ENCODE data around the gene DPP4.

The DPP4 gene

GRCh38 chr2:162073888-162074631 lies at the start of gene DPP4:
Gene DPP4 (minus strand): TSS chr2:162074215. CDS start chr2:162073981, 234 bp downstream.
- DNase-seq (ENCODE audit: low read depth in 3 of 3) = peak; percentile 20 to 31 (median 22)

DNA sequence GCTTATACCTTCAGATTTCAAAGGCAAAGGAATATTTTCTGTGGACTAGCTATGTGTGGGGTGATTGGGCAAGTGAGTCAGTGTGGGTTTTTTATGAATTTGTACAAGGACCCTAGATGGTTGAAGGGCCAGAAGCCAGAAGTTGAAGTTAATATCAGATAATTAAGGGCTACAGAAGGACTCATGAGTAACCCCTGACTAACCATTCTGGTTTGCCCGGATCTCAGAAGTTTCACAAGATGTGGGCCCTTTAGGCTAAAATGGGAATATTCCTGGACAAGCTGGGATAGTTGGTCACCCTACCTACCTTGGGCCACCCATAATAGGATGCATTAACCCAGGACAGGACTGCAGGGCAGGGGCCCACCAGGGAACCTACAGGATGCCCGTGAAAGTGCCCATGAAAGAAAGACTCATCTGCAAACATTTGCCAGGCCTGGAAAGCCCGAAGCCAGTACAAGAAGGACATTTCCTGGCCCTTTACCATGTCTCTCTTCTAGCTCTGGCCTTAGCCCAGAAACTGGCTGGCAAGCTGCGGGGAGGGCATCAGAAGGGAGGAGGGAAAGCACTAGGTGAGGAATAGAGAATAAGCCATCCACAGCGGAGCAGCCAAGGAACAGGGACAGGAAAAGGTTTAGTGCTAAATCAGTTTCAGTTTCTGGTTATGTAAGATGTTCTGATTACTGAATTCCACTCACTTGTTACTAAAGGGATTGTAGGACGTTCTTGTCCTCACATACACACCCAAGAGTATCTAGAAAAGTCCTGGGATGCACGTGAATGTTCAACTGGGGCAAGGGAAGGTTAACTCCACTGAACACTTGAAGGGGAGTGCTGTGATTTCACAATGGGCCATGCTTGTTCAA lies 44.4 kb upstream of the DPP4 start:
- no peak for DNase-seq (ENCODE audit: low read depth in 3 of 3)

DNA sequence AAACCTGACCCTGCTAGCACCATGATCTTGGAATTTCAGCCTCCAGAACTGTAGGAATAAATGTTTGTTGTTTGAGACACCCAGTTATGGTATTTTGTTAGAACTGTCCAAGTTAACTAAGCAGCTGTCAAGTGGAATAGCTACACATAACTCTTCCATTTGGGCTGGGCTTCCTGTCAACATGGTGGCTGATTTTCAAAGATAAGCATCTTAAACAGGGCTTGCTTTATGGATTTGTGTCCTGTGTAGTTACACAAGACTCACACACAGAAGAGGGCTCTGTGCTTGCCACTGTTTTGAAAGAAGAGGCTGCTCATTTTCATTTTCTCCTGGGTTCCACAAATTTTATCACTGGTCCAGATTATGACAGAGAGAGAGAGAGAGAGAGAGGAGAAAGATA lies 42.3 kb upstream of the DPP4 start:
- no peak for DNase-seq (ENCODE audit: low read depth in 3 of 3)

GRCh38 chr2:162115076-162115475 lies 41.1 kb upstream of the DPP4 start:
- DNase-seq (ENCODE audit: low read depth in 3 of 3) = no peak

- no peak for DNase-seq (ENCODE audit: low read depth in 3 of 3)
These were observed 40.3 kb upstream of the DPP4 start for GRCh38 chr2:162114271-162114670.

GRCh38 chr2:162113776-162114168 lies 39.8 kb upstream of the DPP4 start:
- no peak for DNase-seq (ENCODE audit: low read depth in 3 of 3)

- no peak for DNase-seq (ENCODE audit: low read depth in 3 of 3)
These were observed 39.2 kb upstream of the DPP4 start for GRCh38 chr2:162113088-162113775.

- no peak for DNase-seq (ENCODE audit: low read depth in 3 of 3)
These were observed 38.2 kb upstream of the DPP4 start for GRCh38 chr2:162111958-162112850.

DNA sequence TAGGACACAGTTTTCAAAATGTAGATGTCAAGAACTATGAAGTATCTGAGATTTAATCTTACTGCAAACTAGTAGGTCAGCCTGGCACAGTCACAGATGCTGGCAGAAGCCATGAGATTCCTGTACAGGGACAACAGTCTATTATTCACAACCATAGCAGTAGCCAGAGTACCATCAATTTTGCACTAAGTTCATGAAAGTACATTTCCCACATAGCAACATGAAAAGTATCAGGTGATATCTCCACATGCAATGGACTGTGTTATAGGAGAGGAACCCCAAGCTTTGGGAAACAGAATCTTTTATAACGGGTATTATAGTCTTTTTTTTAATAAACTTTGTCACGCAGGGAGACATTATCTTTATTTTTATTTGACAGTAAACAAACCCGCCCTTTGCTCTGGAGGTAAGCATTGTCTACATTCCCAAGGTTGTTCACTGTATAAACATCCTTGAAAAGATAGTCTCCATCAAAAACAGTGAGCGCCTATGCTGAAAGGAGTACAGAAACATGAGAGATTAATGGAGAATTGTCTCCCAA lies 33.4 kb upstream of the DPP4 start:
- DNase-seq (ENCODE audit: low read depth in 3 of 3) = no peak

DNA sequence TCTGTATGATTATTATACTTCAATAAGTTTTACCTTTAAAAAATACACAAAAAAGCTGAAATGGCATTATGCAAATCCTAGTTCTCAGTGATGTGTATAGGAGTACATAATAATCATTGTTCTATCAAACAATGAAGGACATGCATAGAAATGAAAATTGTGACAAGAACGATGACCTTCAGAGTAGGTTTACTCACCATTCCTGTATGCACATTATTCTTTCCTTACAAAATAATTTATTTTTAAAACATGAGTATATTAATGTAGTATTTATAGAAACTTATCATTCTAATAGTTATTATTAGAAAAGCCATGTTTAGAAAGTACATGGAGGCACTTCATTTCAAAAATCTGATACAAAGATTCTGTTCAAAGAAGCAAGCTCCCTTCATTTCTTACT lies 32.7 kb upstream of the DPP4 start:
- DNase-seq (ENCODE audit: low read depth in 3 of 3) = no peak

- no peak for DNase-seq (ENCODE audit: low read depth in 3 of 3)
These were observed 32.1 kb upstream of the DPP4 start for GRCh38 chr2:162106146-162106551.

DNA sequence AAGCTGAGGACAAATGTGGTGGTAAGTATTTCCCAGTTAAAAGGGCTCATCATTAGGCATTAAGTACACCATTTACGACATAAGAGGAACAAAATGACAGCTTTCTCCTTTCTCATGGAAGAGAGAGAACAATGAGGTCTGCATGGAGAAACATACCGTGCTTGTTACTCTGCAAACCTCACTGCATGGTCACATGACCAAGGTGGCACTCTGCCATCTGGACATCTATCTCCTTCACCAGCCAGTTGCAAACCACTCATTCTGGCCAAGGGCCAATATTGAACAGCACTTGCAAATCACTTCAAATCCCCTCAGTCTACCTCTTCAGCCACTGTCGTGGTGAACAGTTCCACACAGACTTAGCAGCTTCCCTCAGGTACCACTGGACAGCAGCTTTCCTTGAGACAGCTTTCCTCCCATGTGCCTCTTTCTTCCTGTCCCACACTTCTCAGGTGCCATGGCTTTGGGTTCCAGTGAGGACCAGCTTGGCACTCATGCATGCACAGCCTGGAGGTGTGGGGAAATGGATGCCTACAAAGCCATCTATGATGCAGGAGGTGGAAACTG lies 29.5 kb upstream of the DPP4 start:
- DNase-seq (ENCODE audit: low read depth in 3 of 3) = no peak

DNA sequence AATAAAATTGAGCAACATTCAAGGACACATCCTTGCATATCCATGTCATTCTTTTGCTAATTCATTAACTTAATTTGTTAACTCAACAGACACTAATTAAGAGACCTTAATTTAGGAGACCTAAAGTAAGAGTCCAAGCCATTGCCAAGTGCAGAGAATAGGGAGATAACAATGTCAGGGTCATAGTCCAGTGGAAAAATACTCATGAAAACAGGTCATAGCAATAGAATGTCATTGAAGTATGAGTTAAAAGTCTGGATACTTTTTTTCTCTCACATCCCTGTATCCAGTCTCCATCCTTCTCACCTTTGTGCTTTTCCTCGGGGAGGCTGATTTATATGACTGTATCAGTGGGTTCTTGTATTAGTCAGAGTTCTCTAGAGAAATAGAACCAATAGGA lies 26.6 kb upstream of the DPP4 start:
- no peak for DNase-seq (ENCODE audit: low read depth in 3 of 3)

GRCh38 chr2:162099836-162100235 lies 25.8 kb upstream of the DPP4 start:
- no peak for DNase-seq (ENCODE audit: low read depth in 3 of 3)

DNA sequence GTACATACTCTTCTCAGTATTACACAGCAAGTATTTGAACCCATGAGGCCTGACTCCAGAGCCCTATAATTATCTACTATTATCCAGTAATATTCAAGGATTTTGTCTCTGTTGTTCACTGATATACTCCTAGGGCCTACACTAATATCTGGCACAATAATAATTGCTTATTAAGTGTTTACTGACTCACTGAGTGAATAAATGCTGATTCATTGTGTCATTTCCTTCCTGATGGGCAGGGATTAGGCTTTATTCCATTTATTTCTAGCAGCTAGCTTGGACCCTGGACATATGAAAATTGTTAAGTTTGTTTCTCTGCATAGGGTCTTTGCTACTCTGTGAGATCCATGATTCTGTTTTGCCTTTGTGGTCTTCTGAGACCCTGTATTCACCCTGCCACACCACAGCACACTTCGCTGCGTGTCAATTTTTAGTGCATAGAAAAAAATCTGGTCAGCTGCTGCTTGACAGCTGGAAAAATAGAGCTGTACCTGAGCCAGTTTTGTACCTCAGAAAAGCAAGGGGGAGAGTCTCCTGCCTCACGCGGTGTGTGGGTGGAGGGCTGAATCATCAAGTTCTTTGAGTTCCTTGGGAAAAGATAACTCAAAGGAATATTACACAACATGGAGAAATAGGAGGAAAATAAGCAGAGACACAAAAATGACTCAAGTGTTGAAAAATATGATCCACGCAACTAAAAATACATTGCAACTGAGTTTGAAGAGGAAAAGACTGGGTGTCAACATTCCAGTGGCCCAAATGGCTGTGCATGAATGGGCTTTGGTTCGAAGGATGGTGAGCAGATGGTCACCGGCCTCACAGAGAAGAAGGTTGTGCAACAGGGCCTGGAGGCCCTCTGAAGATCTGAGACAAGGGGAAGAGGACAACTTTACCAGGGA lies 18.9 kb upstream of the DPP4 start:
- no peak for DNase-seq (ENCODE audit: low read depth in 3 of 3)

GRCh38 chr2:162092008-162092390 lies 18.0 kb upstream of the DPP4 start:
- no peak for DNase-seq (ENCODE audit: low read depth in 3 of 3)

DNA sequence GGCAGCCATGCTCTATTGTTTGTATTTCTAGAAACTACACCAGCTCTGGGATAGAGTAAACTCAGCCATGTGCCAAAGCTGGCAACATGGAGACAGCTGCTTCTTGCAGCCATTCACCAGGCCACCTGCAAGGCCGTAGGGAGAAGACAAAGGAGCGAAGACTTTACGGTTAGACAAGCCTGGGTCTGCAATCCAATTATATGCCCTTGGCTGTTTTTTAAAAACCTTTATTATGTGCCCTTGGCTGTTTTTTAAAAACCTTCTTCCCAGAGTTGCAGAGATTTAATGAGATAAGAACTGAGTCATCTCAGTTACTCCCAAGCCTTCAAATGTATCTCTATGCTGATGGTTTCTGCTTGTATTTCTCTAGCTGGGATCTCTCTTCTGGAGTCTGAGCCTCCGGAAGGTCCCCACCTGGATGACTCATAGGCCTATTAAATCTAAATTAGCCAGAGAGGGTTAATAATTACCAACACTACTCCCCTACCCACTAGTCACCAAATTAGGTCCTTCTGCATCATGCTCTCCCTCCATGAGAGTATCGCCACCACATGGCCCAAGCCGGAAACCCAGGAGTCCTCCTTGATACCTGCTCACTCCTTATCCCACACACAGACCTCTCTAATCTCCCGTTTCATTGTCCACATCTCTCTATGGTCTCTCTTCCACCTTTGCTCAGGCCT lies 17.5 kb upstream of the DPP4 start:
- no peak for DNase-seq (ENCODE audit: low read depth in 3 of 3)

DNA sequence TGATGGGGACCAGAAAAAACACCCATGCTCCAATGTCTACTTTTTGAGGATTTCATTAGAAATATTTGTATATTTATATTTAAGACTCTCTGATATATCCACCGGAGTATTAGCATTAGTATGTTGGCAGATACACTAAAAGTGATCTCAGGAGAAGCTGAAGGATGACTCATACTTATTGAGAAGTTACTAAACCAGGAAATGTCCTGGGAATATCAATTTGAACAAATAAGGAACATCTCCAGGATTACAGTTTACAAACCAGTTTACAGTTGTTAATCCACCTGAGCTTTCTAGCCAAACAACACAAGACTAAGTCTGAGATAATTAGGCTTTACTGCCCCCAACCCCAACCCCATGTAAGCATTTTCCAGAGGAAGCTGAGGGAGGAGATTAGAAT lies 16.1 kb upstream of the DPP4 start:
- DNase-seq (ENCODE audit: low read depth in 3 of 3) = no peak

DNA sequence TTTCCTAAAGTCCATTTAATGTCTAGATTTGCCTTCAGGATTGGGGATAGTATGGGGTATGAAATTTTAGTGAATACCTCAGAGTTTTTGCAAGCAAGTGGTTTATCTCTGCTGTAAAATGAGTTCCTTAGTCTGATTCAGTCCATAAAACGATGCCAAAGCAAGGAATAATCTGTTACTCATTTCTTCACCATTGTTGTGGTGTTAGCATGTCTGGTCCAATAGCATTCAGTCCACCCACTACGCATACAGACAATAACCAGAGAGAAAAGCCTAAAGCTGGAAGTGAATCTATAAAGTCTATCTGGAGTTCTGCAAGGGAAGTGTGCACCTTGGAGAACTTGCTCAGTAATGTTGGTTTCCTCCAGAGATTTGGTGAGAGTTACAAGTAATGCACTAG lies 12.9 kb upstream of the DPP4 start:
- DNase-seq (ENCODE audit: low read depth in 3 of 3) = no peak

Measured in stimulated activated CD4-positive, alpha-beta T cell treated with anti-CD3 and anti-CD28 coated beads, TNF-alpha, amount 100 ng/mL, for 4 hours (primary cell).